Neural cell (in vitro differentiated cells): Measurements from ENCODE around the gene TTYH3. TPM values are rescaled to one million over a fixed set of nuclear protein-coding genes. Genes with fewer than 3 reads are reported as not detected.

Experiments
- H2AFZ ChIP-seq: fragments of 200-600, 300-800 bp; sonication (generic), shearing (Covaris generic); 2 replicates; pipeline ENCODE4 v1.6.0; 2014; ENCODE audit warnings: low read depth, mild to moderate bottlenecking, antibody characterized with exemption, low read length, moderate library complexity
- H3F3A ChIP-seq: fragments of 200-600 bp; shearing (Covaris generic); 2 replicates; pipeline ENCODE4 v1.6.1; 2016; ENCODE audit warnings: mild to moderate bottlenecking, moderate library complexity, mixed read lengths, antibody characterized with exemption, low read length; ENCODE audit not compliant: insufficient read depth, poor library complexity, severe bottlenecking
- H3K27ac ChIP-seq: fragments of 200-600, 300-800 bp; sonication (generic), shearing (Covaris generic); 2 replicates; pipeline ENCODE4 v1.5.1; 2014; ENCODE audit warnings: mild to moderate bottlenecking, low read length, moderate library complexity
- H3K27me3 ChIP-seq: fragments of 300-800, 200-600 bp; sonication (generic), shearing (Covaris generic); 2 replicates; pipeline ENCODE4 v1.6.0; 2014; ENCODE audit warnings: mild to moderate bottlenecking, low read depth, low read length, moderate library complexity; ENCODE audit not compliant: insufficient read depth
- H3K36me3 ChIP-seq: fragments of 300-800, 200-600 bp; sonication (generic), shearing (Covaris generic); 2 replicates; pipeline ENCODE4 v1.5.1; 2014; ENCODE audit warnings: mild to moderate bottlenecking, antibody characterized with exemption, low read length, moderate library complexity; ENCODE audit not compliant: insufficient read depth
- H3K4me2 ChIP-seq: fragments of 300-800, 200-600 bp; sonication (generic), shearing (Covaris generic); 2 replicates; pipeline ENCODE4 v1.6.0; 2014; ENCODE audit warnings: mild to moderate bottlenecking, low read length
- H3K4me3 ChIP-seq: fragments of 300-800, 200-600 bp; sonication (generic), shearing (Covaris generic); 2 replicates; pipeline ENCODE4 v1.5.1; 2014; ENCODE audit warnings: mild to moderate bottlenecking, low read length, moderate library complexity
- H3K79me2 ChIP-seq: fragments of 200-600 bp; shearing (Covaris generic); replicated peaks from 2 replicates; pipeline ENCODE4 v1.6.0; 2014; ENCODE audit warnings: mild to moderate bottlenecking, low read length, moderate library complexity; ENCODE audit not compliant: insufficient read depth
- H3K9ac ChIP-seq: fragments of 300-800, 200-600 bp; sonication (generic), shearing (Covaris generic); 2 replicates; pipeline ENCODE4 v1.6.1; 2016; ENCODE audit warnings: mild to moderate bottlenecking, low read length, mixed read lengths
- H3K9me2 ChIP-seq: fragments of 200-600 bp; shearing (Covaris generic); 2 replicates; pipeline ENCODE4 v1.6.1; 2016; ENCODE audit warnings: mild to moderate bottlenecking, low read length, mixed read lengths; ENCODE audit not compliant: insufficient read depth
- H3K9me3 ChIP-seq: fragments of 200-600, 300-800 bp; sonication (generic), shearing (Covaris generic); 2 replicates; pipeline ENCODE4 v1.6.1; 2016; ENCODE audit warnings: mild to moderate bottlenecking, mixed run types, low read length, moderate library complexity, mixed read lengths
- H4K20me1 ChIP-seq: fragments of 200-600 bp; shearing (Covaris generic); 2 replicates; pipeline ENCODE4 v1.6.1; 2016; ENCODE audit warnings: mild to moderate bottlenecking, mixed run types; ENCODE audit not compliant: insufficient read depth
- EP300 ChIP-seq: fragments of 450-650 bp; conservative IDR thresholded peaks from 2 replicates; pipeline ENCODE4 v1.6.1; 2014; ENCODE audit warnings: antibody characterized with exemption, mild to moderate bottlenecking, moderate library complexity; ENCODE audit not compliant: poor library complexity, severe bottlenecking
- EZH2 ChIP-seq: fragments of 200-600, 300-800 bp; shearing (Covaris generic), sonication (generic); IDR thresholded peaks from 2 replicates; pipeline ENCODE4 v1.6.1; 2014; ENCODE audit warnings: antibody characterized with exemption, low read length, borderline replicate concordance, mild to moderate bottlenecking; ENCODE audit not compliant: insufficient read depth, poor library complexity, severe bottlenecking
- MXI1 ChIP-seq: fragments of 450-650 bp; conservative IDR thresholded peaks from 2 replicates; pipeline ENCODE4 v1.6.1; 2014; ENCODE audit warnings: antibody characterized with exemption, mild to moderate bottlenecking; ENCODE audit not compliant: poor library complexity, severe bottlenecking
- POLR2AphosphoS5 ChIP-seq: IDR thresholded peaks from 2 replicates; pipeline ENCODE4 v1.6.1; 2012
- RAD21 ChIP-seq: fragments of 450-650 bp; conservative IDR thresholded peaks from 2 replicates; pipeline ENCODE4 v1.6.1; 2014; ENCODE audit warnings: antibody characterized with exemption, mild to moderate bottlenecking, moderate library complexity
- SMC3 ChIP-seq: fragments of 450-650 bp; conservative IDR thresholded peaks from 2 replicates; pipeline ENCODE4 v1.6.1; 2014; ENCODE audit warnings: antibody characterized with exemption, mild to moderate bottlenecking, moderate library complexity; ENCODE audit not compliant: poor library complexity
- TAF1 ChIP-seq: IDR thresholded peaks from 2 replicates; pipeline ENCODE4 v1.6.1; 2012; ENCODE audit warnings: low read depth
- polyA plus RNA-seq: library from polyadenylated mRNA; depleted of rRNA; stranded (reverse); fragments of >200 nt; gene quantifications from 2 replicates; pipeline ENCODE4 v1.2.3, GENCODE V29; 2014
- TF ChIP-seq, protein P1 (sequence below): fragments of 450-650 bp; IDR thresholded peaks from 2 replicates; pipeline ENCODE4 v1.5.1; 2014; ENCODE audit warnings: antibody characterized with exemption, mild to moderate bottlenecking, moderate library complexity; ENCODE audit not compliant: poor library complexity, severe bottlenecking
- TF ChIP-seq, protein P2 (sequence below): IDR thresholded peaks from 2 replicates; pipeline ENCODE4 v1.6.1; 2012; ENCODE audit warnings: borderline replicate concordance

The TTYH3 gene
- polyA plus RNA-seq, 1 donor from 2014 or later, result 17.0 TPM

DNA sequence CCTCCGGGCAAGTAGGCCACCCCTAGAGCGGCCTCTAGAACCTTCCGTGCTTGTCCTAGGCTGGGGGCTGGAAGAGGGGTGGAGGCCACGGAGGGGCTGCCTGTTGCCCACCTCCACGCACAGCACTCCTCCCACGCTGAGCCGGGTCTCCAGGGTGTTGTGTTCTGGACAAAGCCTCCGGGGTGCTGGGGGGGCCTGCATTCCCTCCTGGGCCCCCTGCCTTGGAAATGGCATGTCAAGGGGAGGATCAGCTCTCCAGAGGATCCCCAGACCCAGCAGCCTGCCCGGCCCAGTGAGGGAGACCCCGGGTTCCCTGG lies 8.1 kb upstream of the TTYH3 start:
- Histone ChIP-seq H2AFZ (no peak overlapping the region), H3K27ac (no peak overlapping the region), H3K79me2 (no peaks in the 10 kb centered on the region), H3K27me3 (no peaks in the 10 kb centered on the region), H3K9me2 (no peaks in the 10 kb centered on the region), H3K4me3 (no peak overlapping the region), H3K36me3 (no peaks in the 10 kb centered on the region), H3K4me2 (no peak overlapping the region), H3K9me3 (no peaks in the 10 kb centered on the region), H3K9ac (no peak overlapping the region), H4K20me1 (no peaks in the 10 kb centered on the region), H3F3A (no peaks in the 10 kb centered on the region)
- TF ChIP-seq, protein P1, sequence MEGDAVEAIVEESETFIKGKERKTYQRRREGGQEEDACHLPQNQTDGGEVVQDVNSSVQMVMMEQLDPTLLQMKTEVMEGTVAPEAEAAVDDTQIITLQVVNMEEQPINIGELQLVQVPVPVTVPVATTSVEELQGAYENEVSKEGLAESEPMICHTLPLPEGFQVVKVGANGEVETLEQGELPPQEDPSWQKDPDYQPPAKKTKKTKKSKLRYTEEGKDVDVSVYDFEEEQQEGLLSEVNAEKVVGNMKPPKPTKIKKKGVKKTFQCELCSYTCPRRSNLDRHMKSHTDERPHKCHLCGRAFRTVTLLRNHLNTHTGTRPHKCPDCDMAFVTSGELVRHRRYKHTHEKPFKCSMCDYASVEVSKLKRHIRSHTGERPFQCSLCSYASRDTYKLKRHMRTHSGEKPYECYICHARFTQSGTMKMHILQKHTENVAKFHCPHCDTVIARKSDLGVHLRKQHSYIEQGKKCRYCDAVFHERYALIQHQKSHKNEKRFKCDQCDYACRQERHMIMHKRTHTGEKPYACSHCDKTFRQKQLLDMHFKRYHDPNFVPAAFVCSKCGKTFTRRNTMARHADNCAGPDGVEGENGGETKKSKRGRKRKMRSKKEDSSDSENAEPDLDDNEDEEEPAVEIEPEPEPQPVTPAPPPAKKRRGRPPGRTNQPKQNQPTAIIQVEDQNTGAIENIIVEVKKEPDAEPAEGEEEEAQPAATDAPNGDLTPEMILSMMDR, result no peak
- TF ChIP-seq, protein P2, sequence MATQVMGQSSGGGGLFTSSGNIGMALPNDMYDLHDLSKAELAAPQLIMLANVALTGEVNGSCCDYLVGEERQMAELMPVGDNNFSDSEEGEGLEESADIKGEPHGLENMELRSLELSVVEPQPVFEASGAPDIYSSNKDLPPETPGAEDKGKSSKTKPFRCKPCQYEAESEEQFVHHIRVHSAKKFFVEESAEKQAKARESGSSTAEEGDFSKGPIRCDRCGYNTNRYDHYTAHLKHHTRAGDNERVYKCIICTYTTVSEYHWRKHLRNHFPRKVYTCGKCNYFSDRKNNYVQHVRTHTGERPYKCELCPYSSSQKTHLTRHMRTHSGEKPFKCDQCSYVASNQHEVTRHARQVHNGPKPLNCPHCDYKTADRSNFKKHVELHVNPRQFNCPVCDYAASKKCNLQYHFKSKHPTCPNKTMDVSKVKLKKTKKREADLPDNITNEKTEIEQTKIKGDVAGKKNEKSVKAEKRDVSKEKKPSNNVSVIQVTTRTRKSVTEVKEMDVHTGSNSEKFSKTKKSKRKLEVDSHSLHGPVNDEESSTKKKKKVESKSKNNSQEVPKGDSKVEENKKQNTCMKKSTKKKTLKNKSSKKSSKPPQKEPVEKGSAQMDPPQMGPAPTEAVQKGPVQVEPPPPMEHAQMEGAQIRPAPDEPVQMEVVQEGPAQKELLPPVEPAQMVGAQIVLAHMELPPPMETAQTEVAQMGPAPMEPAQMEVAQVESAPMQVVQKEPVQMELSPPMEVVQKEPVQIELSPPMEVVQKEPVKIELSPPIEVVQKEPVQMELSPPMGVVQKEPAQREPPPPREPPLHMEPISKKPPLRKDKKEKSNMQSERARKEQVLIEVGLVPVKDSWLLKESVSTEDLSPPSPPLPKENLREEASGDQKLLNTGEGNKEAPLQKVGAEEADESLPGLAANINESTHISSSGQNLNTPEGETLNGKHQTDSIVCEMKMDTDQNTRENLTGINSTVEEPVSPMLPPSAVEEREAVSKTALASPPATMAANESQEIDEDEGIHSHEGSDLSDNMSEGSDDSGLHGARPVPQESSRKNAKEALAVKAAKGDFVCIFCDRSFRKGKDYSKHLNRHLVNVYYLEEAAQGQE, result no peak
- TF ChIP-seq POLR2AphosphoS5 (no peak), EP300 (no peak), TAF1 (no peak), SMC3 (no peak), EZH2 (no peak)

DNA sequence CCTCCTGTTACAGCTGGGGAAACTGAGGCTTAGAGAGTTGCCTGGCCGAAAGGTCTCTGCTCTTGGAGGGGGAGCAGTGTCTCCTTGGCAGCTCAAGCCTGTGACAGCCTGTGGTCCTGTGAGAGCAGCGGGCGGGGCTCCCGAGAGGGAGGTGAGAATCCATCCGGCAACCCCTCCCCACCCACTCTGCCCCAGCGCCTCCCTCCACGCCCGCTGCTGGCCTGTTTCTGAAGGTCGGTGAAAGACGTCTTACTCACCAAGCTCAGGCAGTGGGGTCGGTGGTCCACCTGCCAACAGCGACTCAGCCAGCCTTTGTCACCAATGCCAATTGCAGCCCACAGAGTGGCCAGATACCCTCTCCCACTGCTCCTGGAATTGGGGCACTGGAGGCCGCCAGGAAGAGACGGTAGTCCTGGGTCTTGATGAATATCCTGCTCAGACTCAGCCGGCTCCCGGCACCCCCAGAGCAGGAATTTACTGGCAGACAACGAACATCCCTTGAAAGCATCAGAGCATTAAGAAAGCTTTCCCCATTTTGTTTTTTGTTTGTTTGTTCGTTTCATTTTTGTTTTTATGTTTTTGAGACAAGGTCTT lies 7.4 kb upstream of the TTYH3 start:
- Histone ChIP-seq H2AFZ (no peak overlapping the region), H3K9ac (no peak overlapping the region), H3K4me3 (no peak overlapping the region)

More for the DNA sequence above, 7.4 kb upstream of the TTYH3 start:
- no peaks in the 10 kb centered on the region for H3K9me3 ChIP-seq
- no peaks in the 10 kb centered on the region for H3K79me2 ChIP-seq
- no peaks in the 10 kb centered on the region for H3K9me2 ChIP-seq
- no peak overlapping the region for H3K4me2 ChIP-seq
- no peak overlapping the region for H3K27ac ChIP-seq
- no peaks in the 10 kb centered on the region for H3K27me3 ChIP-seq
- no peak for TF ChIP-seq TAF1
- TF ChIP-seq POLR2AphosphoS5, result no peak
- TF ChIP-seq EZH2, result no peak
- TF ChIP-seq SMC3, result no peak
- no peak for TF ChIP-seq EP300
- TF ChIP-seq, protein P2, result no peak
- TF ChIP-seq RAD21, result no peak
- TF ChIP-seq, protein P1, result no peak
- no peak for TF ChIP-seq MXI1
- no peaks in the 10 kb centered on the region for H3K36me3 ChIP-seq
- H3F3A ChIP-seq, result no peaks in the 10 kb centered on the region
- no peaks in the 10 kb centered on the region for H4K20me1 ChIP-seq
